ENCODE measurements around the gene MAD1L1. TPM values are rescaled to one million over a fixed set of nuclear protein-coding genes. Genes with fewer than 3 reads are reported as not detected.
"Not testable (repeated sequence)": the region's sequence is repeated elsewhere in the genome, so short reads cannot be mapped to it uniquely, and the experiment has no call there.

MAD1L1 gene
- total RNA-seq, 1 experiment from 2014 or later: 63.0 TPM

- no peak overlapping the region for H3K4me3 ChIP-seq (ENCODE audit: insufficient read depth, low read depth, low read length)
- H3K27me3 ChIP-seq (ENCODE audit: control insufficient read depth, insufficient read depth, low read length): no peaks in the 10 kb centered on the region
- no peaks in the 10 kb centered on the region for H3K36me3 ChIP-seq (replicated peaks; ENCODE audit: control insufficient read depth, insufficient read depth, low read length)
- no peak for DNase-seq
Observed at GRCh38 chr7:1869452-1870130, 363.2 kb downstream of the MAD1L1 start.

GRCh38 chr7:1868516-1869165, 364.1 kb downstream of the MAD1L1 start:
- Histone ChIP-seq H3K27me3 (ENCODE audit: control insufficient read depth, insufficient read depth, low read length) (no peaks in the 10 kb centered on the region), H3K4me3 (ENCODE audit: insufficient read depth, low read depth, low read length) (no peak overlapping the region), H3K36me3 (replicated peaks; ENCODE audit: control insufficient read depth, insufficient read depth, low read length) (no peaks in the 10 kb centered on the region)
- DNase-seq: no peak

- no peak for DNase-seq
- Histone ChIP-seq H3K4me3 (ENCODE audit: insufficient read depth, low read depth, low read length) (no peak overlapping the region), H3K36me3 (replicated peaks; ENCODE audit: control insufficient read depth, insufficient read depth, low read length) (no peaks in the 10 kb centered on the region), H3K27me3 (ENCODE audit: control insufficient read depth, insufficient read depth, low read length) (no peaks in the 10 kb centered on the region)
Observed at GRCh38 chr7:1867370-1868260, 365.1 kb downstream of the MAD1L1 start.

- Histone ChIP-seq H3K36me3 (replicated peaks; ENCODE audit: control insufficient read depth, insufficient read depth, low read length) (no peaks in the 10 kb centered on the region), H3K27me3 (ENCODE audit: control insufficient read depth, insufficient read depth, low read length) (no peaks in the 10 kb centered on the region), H3K4me3 (ENCODE audit: insufficient read depth, low read depth, low read length) (no peak overlapping the region)
- no peak for DNase-seq
Observed at GRCh38 chr7:1866601-1867000, 366.1 kb downstream of the MAD1L1 start.

GRCh38 chr7:1865571-1866255, 367.0 kb downstream of the MAD1L1 start:
- Histone ChIP-seq H3K4me3 (ENCODE audit: insufficient read depth, low read depth, low read length) (no peak overlapping the region), H3K27me3 (ENCODE audit: control insufficient read depth, insufficient read depth, low read length) (no peaks in the 10 kb centered on the region), H3K36me3 (replicated peaks; ENCODE audit: control insufficient read depth, insufficient read depth, low read length) (no peaks in the 10 kb centered on the region)
- DNase-seq: no peak

- H3K4me3 ChIP-seq (ENCODE audit: insufficient read depth, low read depth, low read length): no peak overlapping the region
- DNase-seq: no peak
- no peaks in the 10 kb centered on the region for H3K27me3 ChIP-seq (ENCODE audit: control insufficient read depth, insufficient read depth, low read length)
- no peaks in the 10 kb centered on the region for H3K36me3 ChIP-seq (replicated peaks; ENCODE audit: control insufficient read depth, insufficient read depth, low read length)
Observed at GRCh38 chr7:1865000-1865555, 367.7 kb downstream of the MAD1L1 start.

- no peaks in the 10 kb centered on the region for H3K36me3 ChIP-seq (replicated peaks; ENCODE audit: control insufficient read depth, insufficient read depth, low read length)
- DNase-seq: peak; percentile 89
- no peaks in the 10 kb centered on the region for H3K27me3 ChIP-seq (ENCODE audit: control insufficient read depth, insufficient read depth, low read length)
- no peak overlapping the region for H3K4me3 ChIP-seq (ENCODE audit: insufficient read depth, low read depth, low read length)
Observed at GRCh38 chr7:1864161-1864940, 368.4 kb downstream of the MAD1L1 start.

GRCh38 chr7:1863091-1863900, 369.4 kb downstream of the MAD1L1 start:
- Histone ChIP-seq H3K27me3 (ENCODE audit: control insufficient read depth, insufficient read depth, low read length) (no peaks in the 10 kb centered on the region), H3K36me3 (replicated peaks; ENCODE audit: control insufficient read depth, insufficient read depth, low read length) (no peaks in the 10 kb centered on the region), H3K4me3 (ENCODE audit: insufficient read depth, low read depth, low read length) (no peak overlapping the region)
- DNase-seq: no peak

GRCh38 chr7:1862560-1862959, 370.2 kb downstream of the MAD1L1 start:
- DNase-seq: no peak
- no peaks in the 10 kb centered on the region for H3K27me3 ChIP-seq (ENCODE audit: control insufficient read depth, insufficient read depth, low read length)
- H3K4me3 ChIP-seq (ENCODE audit: insufficient read depth, low read depth, low read length): no peak overlapping the region
- H3K36me3 ChIP-seq (replicated peaks; ENCODE audit: control insufficient read depth, insufficient read depth, low read length): no peaks in the 10 kb centered on the region

GRCh38 chr7:1861799-1862458, 370.8 kb downstream of the MAD1L1 start:
- Histone ChIP-seq H3K36me3 (replicated peaks; ENCODE audit: control insufficient read depth, insufficient read depth, low read length) (no peaks in the 10 kb centered on the region), H3K4me3 (ENCODE audit: insufficient read depth, low read depth, low read length) (no peak overlapping the region), H3K27me3 (ENCODE audit: control insufficient read depth, insufficient read depth, low read length) (no peaks in the 10 kb centered on the region)
- DNase-seq: no peak

- not testable (repeated sequence) for DNase-seq; H3K27me3 ChIP-seq (ENCODE audit: control insufficient read depth, insufficient read depth, low read length); H3K36me3 ChIP-seq (replicated peaks; ENCODE audit: control insufficient read depth, insufficient read depth, low read length); H3K4me3 ChIP-seq (ENCODE audit: insufficient read depth, low read depth, low read length)
Observed at GRCh38 chr7:1860881-1861798, 371.6 kb downstream of the MAD1L1 start.

Data from H7 (cell line).